ENCODE data around the gene GPAT3.

DNA sequence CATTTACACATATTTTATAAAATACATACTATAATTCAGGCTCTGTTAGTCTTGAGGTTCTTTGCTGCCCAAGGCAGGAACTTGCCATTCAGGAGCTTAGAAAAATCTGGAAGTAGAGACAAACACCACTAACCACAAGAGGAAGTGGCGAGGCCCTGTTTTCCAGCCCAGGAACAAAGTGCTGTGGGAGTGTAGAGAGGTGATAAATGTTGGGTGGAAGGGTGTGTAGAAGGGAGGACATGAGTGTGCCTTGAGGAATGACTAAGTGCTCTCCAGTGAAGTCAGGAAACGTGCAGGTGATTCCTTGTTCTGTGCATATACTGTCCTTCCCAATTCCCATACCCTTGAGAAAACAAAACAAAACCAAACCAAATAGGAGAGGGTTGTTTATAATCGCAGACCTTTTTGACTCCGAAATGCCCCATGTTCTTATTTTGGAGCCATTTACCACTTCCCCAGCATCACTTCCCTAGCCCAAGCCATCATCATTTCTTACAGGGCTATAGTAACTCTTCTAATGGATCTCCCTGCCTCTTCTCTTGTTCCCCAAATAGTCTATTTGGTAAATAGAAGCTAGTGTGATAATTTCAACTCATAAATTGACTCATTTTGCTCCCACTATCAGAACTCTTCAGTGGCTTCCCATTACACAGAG lies 83.2 kb downstream of the GPAT3 start:
- no peak for TF ChIP-seq MAFK (IDR thresholded peaks at IDR 0.05; ENCODE audit: low read depth, low read length)
- TF ChIP-seq TEAD4 (IDR thresholded peaks at IDR 0.05; ENCODE audit: low read depth, low read length), result no peak
- TF ChIP-seq CTCF (IDR thresholded peaks at IDR 0.05; ENCODE audit: control extremely low read depth in 1 of 3, insufficient read depth in 1 of 3, low read depth in 1 of 3, low read length in 3 of 3), result no peak
- TF ChIP-seq POLR2AphosphoS5 (IDR thresholded peaks at IDR 0.05; ENCODE audit: low read depth, low read length), result no peak
- TF ChIP-seq GTF2F1 (IDR thresholded peaks at IDR 0.05; ENCODE audit: borderline replicate concordance, low read depth, low read length), result no peak
- TF ChIP-seq POLR2A (IDR thresholded peaks at IDR 0.05; ENCODE audit: control extremely low read depth in 1 of 2, low read depth in 2 of 2, low read length in 2 of 2), result no peak

All from H1 (cell line).